CD4-positive, alpha-beta T cell treated with Interleukin-10 for 1 hour (primary cell): Measurements from ENCODE around the gene PRAC1.

Experiments used
- DNase-seq: peaks from one replicate; pipeline ENCODE4 v3.0.0-alpha.2; 2020

Gene PRAC1

GRCh38 chr17:48746916-48747444, 24.7 kb upstream of the PRAC1 start:
- DNase-seq = no peak

GRCh38 chr17:48745381-48746275, 23.3 kb upstream of the PRAC1 start:
- no peak for DNase-seq

- DNase-seq = no peak
Measured at GRCh38 chr17:48740537-48740936, 18.2 kb upstream of the PRAC1 start.

- no peak for DNase-seq
Measured at GRCh38 chr17:48738803-48739526, 16.6 kb upstream of the PRAC1 start.

- DNase-seq = no peak
Measured at GRCh38 chr17:48738424-48738802, 16.1 kb upstream of the PRAC1 start.

GRCh38 chr17:48737330-48738043, 15.2 kb upstream of the PRAC1 start:
- DNase-seq = no peak

- DNase-seq = no peak
Measured at GRCh38 chr17:48735062-48735351, 12.7 kb upstream of the PRAC1 start.

- no peak for DNase-seq
Measured at GRCh38 chr17:48734333-48735061, 12.2 kb upstream of the PRAC1 start.

GRCh38 chr17:48733632-48734328, 11.5 kb upstream of the PRAC1 start:
- DNase-seq = no peak

GRCh38 chr17:48732688-48733629, 10.6 kb upstream of the PRAC1 start:
- DNase-seq = no peak

- no peak for DNase-seq
Measured at GRCh38 chr17:48731355-48731754, 9.0 kb upstream of the PRAC1 start.

- no peak for DNase-seq
Measured at GRCh38 chr17:48730240-48730550, 7.9 kb upstream of the PRAC1 start.

GRCh38 chr17:48729335-48730239, 7.3 kb upstream of the PRAC1 start:
- DNase-seq = no peak

- DNase-seq = peak; percentile 46
Measured at GRCh38 chr17:48728232-48729231, 6.2 kb upstream of the PRAC1 start, which contains the start of gene HOXB13. Gene HOXB13, minus strand, starts transcription at chr17:48728750. Its CDS starts 157 bp downstream, at chr17:48728593.

GRCh38 chr17:48727415-48728175, 5.3 kb upstream of the PRAC1 start:
- no peak for DNase-seq

- no peak for DNase-seq
Measured at GRCh38 chr17:48726916-48727286, 4.6 kb upstream of the PRAC1 start.

- no peak for DNase-seq
Measured at GRCh38 chr17:48726114-48726915, 4.0 kb upstream of the PRAC1 start.
